SK-MEL-5 (cell line): ENCODE data around the gene PCBP3. TPM values are rescaled to one million over a fixed set of nuclear protein-coding genes. Genes with fewer than 3 reads are reported as not detected.

Experiments used
- DNase-seq: peaks from one replicate; pipeline ENCODE4 v3.0.0-alpha.2; 2016; ENCODE audit warnings: low read depth, low spot score
- in situ Hi-C: cut with HindIII; loops from 2 replicates; pipeline ENCODE4 v1.10.0; 2016; ENCODE audit warnings: low sequenced_read_pairs, high pct_unique_total_duplicates, low pct_unique_long_range_greater_than_20kb
- total RNA-seq: library from RNA; depleted of rRNA; stranded (reverse); fragments of >200 nt; shearing (Covaris generic); gene quantifications from 2 replicates; pipeline ENCODE4 v1.2.3, GENCODE V29; 2014

The PCBP3 gene
- total RNA-seq, 1 experiment from 2014 or later: not detected

DNA sequence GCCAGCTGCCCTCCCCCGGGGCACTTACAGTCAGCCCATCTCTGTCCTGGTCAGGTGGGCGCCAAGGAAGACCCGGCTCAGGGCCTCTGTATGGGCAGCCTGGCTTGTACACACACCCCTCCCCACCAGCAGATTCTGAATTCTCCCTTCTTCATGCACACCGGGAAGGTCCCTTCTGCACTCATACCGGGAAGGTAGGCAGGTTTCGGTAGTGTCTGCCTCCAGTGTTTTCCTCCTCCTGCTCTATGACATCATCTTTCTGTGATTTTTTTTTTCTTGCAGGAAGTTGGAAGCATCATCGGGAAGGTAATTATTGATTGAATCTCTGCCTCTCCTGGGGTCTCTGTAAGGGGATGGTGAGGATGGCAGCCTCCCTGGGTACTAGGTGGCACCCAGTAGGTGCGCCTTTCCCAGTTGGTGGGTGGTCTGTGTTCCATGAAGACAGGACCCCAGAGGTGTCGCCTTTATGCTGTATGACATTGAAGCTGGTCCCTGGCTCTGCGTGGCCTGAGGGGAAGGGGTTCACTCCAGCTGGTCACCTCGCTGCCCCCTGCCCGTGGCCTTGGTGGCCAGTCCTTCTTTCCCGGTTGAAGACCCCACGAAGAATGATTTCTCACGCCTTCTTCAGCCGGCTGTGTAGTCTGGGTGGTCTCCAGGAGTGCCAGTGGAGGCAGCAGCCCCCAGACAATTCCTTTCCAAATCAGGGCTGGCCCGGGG lies 255.9 kb downstream of the PCBP3 start:
- in situ Hi-C loops: no loop called here

DNA sequence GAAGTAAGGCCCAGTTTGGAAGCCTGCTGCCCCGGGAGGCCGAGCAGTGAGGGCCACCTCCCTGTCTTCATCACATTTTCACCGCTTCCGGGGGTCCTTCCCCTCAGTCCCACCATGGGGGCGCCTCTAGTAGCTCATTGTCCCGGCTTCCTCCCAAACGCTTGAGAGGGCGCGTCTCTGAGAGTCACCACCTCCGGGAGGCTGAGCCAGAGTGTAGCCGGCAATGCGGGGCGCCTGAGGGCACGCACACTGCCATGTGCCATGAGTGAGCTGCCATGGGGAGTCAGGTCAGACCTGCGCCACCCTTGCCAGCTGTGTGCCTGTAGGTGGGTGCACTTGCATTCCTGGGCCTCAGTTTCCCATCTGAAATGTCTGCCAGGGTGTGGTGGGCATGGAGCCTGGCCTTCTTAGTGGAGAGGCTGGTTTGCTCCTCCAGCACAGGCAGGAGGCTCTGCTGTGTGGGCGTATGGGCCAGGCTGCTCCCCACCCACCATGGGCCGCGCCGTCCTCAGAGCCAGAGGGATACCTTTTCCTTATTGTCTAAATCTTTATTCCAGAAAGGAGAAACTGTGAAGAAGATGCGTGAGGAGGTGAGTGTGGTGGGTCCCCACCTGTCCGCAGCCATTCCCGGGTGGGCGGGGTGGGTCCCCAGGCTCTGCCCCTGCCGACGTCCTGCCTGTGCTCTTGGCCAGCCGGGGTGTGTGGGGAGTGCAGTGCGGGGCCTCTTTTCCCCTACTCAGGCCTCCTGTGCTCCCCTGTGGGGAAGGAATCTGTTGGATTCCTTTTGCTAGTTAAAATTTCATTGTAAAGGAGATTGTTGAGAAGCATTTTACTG lies 256.7 kb downstream of the PCBP3 start:
- in situ Hi-C loops: no loop called here

More for the DNA sequence above, 255.9 kb downstream of the PCBP3 start:
- no peak for DNase-seq

DNA sequence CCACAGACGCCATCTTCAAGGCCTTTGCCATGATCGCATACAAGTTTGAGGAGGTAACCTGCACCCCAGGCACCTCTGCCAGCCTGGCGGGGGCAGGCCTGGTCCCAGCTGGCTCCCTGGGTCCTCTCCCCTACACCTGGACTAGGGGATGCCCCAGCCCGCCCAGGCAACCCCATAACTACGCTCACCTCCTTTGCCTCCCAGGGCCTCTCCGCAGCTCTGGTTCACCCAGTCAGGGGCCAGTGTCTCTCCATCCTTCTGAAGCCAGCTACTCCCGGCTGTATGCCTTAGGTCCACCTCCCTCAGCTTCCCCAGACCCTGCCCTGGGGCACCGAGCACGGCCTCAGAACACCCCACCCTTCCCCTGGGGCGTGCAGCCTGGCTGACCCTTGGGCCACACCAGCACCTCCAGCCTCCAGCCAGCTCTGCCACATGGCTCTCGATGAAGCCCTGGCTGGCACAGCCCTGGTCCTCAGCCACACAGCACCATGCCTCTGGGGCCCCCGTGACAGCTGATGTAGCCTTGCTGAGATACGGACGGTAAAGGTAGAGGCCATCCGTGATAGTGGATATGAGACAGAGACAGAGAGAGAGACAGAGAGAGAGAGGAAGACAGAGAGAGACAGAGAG lies 257.7 kb downstream of the PCBP3 start:
- in situ Hi-C loops: no loop called here

More for the DNA sequence above, 256.7 kb downstream of the PCBP3 start:
- no peak for DNase-seq

DNA sequence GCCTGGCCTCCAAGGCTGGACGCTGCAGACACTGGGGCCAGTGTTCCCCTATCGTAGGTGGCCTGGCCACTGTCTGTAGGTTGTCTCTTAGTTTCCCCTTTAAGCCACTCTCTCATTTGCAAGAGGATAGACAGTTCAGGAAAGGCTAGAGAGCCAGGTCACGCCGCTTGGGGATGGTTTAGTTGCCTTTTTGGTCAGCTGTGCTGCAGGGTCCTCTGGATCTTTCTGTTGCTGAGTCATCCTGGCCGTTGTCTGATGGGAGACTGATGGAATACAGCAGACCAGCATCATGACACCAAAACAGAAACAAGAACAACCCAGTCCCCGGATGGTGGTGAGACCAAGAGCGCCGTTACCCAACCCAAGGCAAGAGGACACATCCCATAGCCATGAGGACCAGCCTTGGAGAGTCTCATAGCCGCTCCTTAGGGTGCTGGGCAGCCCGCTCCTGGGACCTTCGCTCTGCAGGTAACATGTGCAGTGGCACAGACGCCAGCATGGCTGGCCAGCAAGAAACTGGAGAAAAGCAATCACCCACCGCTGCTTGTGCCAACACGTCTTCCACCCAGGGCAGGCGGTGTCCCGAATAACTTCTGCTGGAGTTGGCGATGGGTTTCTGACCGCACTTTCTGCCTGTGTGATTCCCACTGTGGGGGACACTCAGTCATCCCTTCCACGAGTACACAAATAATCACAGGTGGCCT lies 258.9 kb downstream of the PCBP3 start:
- DNase-seq: no peak
- in situ Hi-C loops: no loop called here

More for the DNA sequence above, 257.7 kb downstream of the PCBP3 start:
- DNase-seq: no peak

DNA sequence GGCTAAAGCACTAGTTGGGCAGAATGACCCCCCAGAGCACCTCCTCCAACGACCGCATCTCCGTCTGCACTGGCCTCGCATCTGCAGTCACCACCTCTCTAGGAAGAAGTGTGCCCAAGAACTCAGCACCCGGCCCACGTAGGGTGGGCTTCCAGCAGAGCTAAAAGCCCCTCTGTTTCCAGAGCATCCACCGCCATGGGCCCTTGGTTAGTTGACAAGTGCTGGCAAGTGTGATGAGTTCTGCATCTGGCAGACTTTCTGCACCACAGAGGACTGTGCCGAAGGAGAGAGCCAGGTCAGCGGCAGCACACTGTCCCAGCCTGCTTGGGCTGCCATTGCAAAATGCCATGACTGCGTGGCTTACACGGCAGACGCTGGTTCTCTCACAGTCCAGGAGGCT lies 261.7 kb downstream of the PCBP3 start:
- in situ Hi-C loops: no loop called here
- no peak for DNase-seq

DNA sequence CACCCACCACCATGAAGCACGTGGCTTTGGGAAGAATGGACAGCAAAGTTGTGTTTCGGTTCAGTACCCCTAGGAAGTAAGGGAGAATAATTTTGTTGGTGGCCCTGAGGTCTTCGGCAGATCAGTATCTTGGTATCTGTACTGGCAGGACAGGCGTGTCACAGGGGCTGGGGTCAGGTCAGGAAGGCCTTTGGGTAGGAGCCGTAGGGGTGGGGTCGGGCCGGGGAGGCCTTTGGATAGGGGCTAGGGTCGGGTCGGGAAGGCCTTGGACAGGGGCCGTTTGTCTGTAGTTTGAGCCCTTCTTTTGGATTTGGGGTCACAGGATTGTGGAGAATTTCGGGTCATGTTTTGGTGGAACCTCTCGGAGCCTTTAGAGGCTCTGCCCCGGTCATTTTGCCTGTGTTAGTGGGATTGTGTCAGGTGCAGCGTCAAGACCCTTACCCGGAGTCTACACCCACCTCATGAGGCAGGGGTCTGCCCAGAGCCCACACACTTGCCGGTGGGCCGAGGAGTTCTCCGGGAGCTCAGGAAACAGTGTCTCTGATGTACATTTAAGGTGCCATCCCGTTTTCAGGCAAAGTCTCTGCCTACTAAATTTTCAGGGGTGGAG lies 262.8 kb downstream of the PCBP3 start:
- in situ Hi-C loops: no loop called here
- DNase-seq: no peak

DNA sequence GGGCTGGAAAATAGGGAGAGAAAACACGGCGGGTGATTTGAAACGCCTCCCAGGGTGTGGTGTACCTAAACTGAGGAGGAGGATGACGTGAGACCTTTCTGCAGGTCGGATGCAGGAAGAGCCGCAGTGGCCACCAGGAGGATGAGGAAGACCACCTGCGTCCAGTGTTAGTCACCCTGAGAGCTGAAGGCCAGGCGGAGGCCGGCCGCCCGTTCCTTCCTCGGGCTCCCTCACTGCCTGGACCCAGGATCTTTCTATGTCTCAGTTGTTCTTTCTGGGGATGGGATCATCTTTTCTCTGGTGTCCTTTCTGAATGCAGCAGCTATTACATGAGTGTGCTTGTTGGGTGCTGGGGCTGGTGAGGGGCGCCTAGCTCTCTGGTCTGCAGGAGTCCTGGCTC lies 263.3 kb downstream of the PCBP3 start:
- DNase-seq: no peak
- in situ Hi-C loops: no loop called here

DNA sequence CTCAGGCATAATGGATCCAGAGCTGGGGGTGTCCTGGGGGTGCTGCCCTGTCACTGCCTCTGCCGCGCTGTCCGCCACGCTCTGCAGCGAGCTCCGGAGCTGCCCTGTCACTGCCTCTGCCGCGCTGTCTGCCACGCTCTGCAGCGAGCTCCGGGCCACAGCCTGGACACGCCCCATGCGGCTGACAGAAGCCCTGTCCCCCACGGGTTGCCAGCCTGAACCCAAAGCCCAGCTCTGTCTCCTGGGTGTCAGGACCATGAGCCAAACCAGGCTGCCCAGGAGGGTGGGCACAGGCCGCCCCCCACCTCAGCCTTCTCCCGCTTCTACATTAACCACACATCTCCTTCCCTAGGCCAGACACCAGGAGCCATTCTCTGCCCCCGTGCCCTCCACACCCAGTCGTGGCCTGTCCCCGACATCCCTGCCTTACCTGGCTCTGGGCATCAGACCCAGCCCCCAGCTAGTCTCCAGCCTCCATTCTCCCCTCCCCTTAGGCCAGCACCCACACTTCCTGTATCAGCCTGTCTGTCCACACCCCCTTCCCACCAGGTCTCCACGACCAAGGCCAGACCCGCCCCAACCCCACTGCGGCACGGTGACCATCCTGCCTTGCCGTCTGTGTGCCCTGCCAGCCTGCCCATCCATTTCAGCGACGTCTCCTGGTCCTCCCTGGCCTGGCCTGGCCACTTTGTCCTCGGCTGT lies 265.2 kb downstream of the PCBP3 start:
- in situ Hi-C loops: no loop called here
- DNase-seq: no peak

DNA sequence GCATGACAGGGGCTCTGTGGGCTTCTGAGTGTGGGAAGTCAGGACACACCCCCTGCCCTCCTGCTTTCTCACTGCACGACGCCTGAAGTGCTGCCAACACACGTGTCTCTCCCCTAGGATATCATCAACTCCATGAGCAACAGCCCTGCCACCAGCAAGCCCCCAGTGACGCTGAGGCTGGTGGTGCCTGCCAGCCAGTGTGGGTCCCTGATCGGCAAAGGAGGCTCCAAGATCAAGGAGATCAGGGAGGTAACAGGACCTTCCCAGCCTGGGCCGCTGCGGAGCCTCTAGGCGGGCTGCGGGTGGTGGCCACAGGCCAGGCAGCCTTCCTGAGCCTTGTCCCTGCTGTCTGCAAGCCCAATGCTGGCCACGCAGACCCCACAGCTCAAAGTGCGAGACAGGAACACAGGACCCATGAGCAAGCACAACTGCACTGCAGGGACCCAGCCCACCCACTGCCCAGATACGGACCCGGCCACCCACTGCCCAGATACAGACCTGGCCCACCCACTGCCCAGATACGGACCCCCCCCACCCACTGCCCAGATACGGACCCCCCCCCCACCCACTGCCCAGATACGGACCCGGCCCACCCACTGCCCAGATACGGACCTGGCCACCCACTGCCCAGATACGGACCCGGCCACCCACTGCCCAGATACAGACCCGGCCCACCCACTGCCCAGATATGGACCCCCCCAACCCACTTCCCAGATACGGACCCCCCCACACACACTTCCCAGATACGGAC lies 265.9 kb downstream of the PCBP3 start:
- DNase-seq: no peak
- in situ Hi-C loops: no loop called here

DNA sequence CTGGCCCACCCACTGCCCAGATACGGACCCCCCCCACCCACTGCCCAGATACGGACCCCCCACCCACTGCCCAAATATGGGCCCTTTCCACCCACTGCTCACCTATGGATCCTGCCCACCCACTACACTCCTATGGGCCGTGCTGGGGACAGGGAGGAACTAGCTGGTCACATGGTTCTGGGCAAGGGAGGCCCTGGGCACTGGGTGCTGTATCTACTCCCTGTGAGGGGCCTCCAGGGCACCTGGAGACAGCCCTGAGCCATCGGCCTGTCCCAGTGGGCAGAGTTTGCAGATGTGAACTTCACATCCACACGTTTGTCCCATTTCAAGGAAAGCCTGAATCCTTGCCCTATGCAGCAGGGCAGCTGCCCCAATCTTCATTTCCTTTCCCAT lies 266.6 kb downstream of the PCBP3 start:
- DNase-seq: no peak
- in situ Hi-C loops: no loop called here

DNA sequence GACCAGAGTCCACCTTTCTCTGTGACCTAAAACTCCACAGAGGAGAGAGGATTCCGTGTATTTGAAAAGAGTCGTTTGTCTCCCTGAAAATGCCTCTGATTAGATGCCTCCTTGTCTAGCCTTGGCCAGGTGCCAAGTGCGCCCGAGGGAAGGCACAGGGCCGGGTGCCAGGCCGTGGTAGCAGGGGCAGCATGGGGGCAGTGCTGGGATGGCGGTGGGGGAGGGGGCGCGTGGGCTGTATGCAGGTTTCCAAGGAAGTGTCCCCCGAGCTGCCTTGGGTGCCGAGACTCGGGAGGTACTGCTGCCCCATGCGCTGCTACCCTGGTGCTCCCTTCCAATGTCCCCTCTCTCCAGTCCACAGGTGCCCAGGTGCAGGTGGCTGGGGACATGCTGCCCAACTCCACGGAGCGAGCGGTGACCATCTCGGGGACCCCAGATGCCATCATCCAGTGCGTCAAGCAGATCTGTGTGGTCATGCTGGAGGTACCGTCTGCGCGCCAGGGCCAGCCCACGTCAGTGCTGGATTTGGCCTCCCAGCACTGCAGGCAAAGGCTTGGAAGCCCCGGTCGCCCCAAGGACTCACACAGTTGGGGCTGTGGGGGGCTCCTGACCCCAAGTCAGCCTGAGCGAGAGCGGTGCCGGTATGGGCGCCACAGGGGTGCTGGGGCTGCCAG lies 267.2 kb downstream of the PCBP3 start:
- in situ Hi-C loops: no loop called here

DNA sequence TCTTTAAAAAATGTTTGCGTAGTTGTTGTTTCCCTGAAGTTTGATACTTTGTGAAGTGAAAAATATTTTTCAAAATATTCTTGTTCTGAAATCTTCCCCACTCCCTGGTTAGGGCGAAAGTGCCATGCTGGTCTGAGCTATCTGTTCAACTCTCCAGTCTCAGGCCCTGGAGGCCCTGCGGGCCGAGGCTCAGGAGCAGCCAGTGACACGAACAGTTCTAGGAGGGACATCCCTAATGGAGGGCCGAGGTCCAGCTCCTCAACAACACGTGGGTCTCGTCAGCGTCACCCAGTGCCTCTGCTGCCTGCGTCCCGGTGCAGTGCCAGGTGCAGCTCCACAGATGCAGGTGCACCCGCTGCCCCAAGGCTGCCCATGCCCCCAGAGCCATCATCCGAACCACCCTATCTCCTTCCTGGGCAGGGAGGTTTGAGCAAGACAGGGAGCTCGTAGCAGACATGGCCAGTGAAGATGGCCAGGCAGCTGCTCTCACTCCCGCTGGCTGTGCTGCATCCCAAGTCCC lies 268.3 kb downstream of the PCBP3 start:
- in situ Hi-C loops: no loop called here
- DNase-seq: no peak

More for the DNA sequence above, 267.2 kb downstream of the PCBP3 start:
- DNase-seq: peak; percentile 94

DNA sequence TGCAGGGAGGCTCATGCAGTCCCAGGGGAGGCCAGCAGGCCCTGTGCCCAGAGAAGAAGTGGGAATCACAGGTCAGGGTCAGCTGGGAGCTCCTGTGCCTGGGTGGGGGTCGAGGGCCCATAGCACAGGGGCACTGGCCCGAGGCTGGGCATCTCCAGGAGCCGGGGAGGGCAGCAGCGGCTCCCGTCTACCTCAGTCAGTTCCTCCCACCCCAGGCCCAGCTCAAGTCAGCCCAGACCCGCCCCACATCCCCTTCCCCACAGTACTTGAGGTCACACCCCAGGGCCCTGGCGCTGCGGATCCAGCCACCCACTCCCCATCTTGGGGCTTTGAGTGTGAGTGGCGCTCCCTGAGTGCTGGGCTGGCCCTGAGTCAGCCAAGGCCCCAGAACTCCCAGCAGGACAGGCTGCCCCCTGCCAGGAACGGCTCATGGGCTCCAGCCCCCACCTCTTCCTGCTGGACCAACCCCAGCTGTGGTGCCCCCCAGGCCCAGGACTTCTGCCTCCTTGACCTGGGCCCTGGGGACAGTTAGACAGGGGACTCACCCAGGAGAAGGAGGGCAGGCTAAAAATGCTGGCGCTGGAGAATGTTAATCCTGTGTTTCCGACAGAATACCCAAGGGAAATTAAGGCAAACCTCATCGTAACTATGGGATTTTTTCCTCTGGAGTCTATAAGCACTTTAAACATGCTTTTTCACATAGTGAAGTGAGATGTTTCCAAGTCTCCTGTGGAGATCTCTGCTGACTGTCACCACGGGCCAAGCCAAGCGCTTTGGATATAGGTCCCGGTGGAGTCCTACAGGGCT lies 269.3 kb downstream of the PCBP3 start:
- in situ Hi-C loops: no loop called here
- DNase-seq: no peak

DNA sequence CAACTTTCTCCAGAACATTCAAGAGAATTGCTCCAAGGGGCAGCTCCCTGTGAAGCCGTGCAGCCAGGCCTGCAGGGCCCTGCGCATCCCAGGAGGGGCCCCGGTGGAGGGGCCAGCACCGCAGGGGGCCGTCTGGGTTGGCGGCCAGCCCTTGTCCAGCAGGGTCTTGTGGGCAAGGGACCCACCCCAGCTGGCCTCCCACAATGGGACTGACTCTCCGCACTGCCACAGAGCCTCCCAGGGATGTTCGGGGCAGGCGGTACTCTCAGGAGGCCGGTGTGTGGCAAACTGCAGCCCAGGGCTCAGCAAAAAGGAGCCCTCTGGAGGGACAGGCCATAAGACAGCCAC lies 269.9 kb downstream of the PCBP3 start:
- no peak for DNase-seq
- in situ Hi-C loops: no loop called here

DNA sequence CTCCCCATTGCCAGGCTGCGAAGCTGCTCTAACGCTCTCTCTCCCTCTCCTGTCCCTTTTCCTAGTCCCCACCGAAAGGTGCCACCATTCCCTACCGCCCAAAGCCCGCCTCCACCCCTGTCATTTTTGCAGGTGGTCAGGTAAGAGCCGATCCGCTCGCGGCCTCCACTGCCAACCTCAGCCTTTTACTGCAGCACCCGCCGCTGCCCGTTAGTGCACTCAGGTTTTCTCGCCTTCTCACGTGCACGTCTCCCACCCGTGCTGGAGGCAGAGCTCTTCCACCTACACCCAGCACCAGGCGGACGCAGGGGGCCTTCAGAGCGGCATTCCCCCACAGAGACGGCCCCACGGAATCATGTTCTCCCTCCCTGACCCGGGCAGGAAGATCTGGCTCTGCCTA lies 270.4 kb downstream of the PCBP3 start:
- no peak for DNase-seq
- in situ Hi-C loops: no loop called here
